Measurements from ENCODE around the gene GAGE10.
"Not testable (repeated sequence)": the region's sequence is repeated elsewhere in the genome, so short reads cannot be mapped to it uniquely, and the experiment has no call there.

GAGE10 gene

DNA sequence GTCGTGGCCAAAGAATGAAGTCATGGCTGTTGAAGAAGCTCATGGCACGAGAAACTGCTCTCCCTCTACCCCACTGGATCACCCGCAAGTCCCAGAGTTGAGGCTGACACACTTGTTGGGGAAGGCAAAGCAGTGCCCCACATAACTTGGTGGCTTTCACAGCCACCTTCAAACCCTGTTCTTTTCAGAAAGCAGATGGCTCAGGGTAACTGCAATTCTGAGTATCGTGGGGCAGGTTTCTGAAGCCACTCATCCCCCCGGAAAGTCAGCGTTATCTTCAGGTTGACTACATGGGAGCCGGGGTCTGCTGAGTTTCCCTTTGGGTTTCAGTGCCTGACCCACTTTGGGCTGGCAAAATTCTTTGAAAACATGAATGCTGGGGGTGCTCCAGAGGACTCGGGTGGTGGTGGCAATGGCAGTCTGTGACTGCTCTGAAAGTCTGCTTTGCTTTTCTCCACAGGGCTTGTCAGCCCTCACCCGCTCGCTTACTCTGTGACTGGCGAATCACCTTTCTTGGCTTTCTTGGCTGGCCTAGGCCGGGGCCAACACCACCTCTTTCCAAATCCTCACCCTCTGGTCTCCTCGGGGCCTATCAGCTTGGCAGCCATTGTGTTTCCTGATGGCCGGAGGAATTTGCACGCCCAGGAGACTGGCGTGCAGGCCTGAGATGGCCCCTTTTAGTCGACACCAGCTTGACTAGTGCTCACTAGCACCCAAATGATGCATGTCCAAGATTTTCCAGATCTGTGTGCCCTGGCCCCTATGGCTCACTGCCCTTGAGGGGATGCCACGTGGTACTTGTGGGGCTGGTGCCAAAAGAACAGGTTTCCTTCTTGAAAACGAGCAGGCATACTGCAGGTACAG, 26.5 kb upstream of the GAGE10 start:
- DNase-seq = no peak

GRCh38 chrX:49277535-49277830, 26.0 kb upstream of the GAGE10 start:
- DNase-seq = no peak

- DNase-seq = no peak
Measured at GRCh38 chrX:49278081-49278480, 25.4 kb upstream of the GAGE10 start.

DNA sequence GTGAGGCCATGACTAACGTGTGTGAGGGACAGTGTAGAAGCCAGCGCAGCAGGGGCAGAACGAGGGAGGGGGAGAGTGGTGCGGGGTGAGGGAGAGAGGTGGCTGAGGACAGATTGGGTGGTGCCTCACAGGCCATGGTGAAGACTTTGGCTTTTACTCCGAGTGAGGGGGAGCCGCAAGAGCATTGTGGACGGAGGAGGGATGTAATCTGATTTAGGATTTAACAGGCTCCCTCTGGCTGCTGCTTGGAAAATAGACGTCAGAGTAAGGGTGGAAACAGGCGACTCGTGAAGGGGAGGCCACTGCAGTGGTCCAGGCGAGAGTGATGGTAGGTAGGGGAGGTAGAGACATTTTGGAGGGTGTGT, 20.8 kb upstream of the GAGE10 start:
- no peak for DNase-seq

GRCh38 chrX:49284212-49284611, 19.2 kb upstream of the GAGE10 start:
- DNase-seq = no peak

GRCh38 chrX:49286136-49286535, 17.3 kb upstream of the GAGE10 start:
- DNase-seq = no peak

- DNase-seq = no peak
Measured at GRCh38 chrX:49286581-49286980, 16.9 kb upstream of the GAGE10 start.

GRCh38 chrX:49287665-49288064, 15.8 kb upstream of the GAGE10 start:
- no peak for DNase-seq

- DNase-seq = no peak
Measured at GRCh38 chrX:49290215-49290614, 13.2 kb upstream of the GAGE10 start.

- DNase-seq = peak; percentile 66
Measured at GRCh38 chrX:49291615-49292337, 11.7 kb upstream of the GAGE10 start.

DNA sequence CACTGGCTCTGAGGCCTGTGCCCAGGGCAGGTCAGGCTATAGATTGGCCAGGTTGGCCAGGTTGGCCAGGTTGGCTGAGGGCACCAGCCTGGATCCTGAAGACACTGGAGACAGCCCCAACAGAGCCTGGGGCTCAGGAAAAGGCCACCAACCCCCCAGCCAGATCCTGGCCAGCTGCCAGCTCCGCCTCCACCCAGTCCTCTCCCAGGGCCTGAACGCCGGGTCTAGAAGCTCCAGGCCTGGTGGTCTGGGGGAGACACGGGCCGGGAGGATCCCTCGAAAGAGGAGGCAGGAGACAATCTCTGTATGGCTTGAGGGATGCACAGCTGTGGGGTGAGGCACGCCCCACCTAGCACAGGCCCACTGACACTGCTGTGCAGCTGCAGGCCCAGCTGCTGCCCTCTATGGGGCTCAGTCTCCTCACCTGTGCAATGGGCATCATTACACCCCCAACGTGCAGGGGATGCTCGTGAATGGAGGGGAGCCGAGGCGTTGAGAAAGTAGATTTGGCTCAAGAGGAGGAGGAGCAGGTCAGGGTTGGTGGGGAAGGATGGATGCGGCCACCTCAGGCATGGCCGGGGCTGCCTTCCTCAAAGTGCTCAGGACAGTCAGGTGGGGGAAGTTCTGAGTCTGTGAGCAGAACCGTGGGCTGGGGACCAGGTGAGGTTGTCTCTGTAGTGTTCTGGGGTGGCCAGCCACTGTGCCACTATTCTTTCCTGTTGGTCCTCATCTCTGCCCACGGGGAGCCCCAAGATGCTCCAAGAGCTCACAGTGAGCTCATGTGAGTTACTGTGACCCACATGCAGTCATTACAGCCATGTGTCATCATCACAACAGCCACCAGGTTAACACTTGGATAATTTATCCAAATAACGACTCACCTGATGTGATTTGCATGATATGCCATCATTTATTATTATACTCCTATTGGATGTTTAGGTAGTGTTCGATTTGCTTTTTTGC, 10.8 kb upstream of the GAGE10 start:
- DNase-seq = no peak

DNA sequence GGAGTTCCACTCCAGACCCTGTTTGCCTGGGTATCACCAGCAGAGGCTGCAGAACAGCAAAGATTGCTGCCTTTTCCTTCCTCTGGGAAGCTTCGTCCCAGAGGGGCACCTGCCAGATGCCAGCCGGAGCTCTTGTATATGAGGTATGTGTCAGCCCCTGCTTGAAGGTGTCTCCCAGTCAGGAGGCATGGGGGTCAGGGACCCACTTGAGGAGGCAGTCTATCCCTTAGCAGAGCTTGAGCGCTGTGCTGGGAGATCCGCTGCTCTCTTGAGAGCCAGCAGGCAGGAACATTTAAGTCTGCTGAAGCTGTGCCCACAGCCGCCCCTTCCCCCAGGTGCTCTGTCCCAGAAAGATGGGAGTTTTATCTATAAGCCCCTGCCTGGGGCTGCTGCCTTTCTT, 4.2 kb upstream of the GAGE10 start:
- DNase-seq = not testable (repeated sequence)

GRCh38 chrX:49300703-49301102, 2.7 kb upstream of the GAGE10 start:
- DNase-seq = no peak

GRCh38 chrX:49307775-49308174, 4.3 kb downstream of the GAGE10 start:
- peak; percentile 47 for DNase-seq

GRCh38 chrX:49308604-49309269, 5.3 kb downstream of the GAGE10 start:
- DNase-seq = peak; percentile 9

- DNase-seq = no peak
Measured at GRCh38 chrX:49309401-49309981, 6.0 kb downstream of the GAGE10 start.

GRCh38 chrX:49310371-49310770, 6.9 kb downstream of the GAGE10 start:
- DNase-seq = no peak

DNA sequence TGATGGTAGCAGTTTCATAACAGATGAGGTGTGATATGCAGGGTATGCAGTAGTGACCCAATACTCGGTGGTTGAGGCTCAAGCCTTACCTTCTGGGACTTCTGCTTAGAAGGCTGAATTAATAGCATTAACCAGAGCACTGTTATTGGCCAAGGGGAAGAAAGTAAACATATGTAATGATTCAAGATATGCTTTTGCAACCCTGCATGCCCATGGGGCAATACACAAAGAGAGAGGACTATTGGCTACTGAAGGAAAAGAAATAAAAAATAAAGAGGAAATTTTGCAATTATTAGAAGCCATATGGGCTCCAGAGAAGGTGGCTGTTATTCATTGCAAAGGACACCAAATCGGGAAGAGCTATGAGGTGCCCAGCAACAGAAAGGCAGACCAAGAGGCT, 8.7 kb downstream of the GAGE10 start:
- DNase-seq = no peak

DNA sequence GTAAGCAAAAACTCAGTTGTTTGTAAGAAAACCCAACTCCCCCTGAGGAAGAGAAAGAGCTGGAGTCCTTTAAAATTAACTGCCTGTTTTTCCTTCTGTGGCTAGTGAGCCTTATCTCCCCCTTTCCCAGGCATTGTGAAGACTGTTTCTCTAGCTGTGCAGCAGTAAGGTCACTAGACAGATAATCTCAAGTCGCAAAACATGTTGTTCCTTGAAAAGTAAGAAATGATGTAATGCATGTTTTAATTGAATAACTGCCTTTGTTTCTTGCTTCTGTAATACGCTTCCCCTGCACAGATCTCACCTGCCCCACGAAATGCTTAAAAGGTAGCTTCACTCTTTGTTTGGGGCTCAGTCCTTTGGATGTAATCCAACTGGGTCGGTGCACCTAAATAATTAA, 12.6 kb downstream of the GAGE10 start:
- peak; percentile 43 for DNase-seq

DNA sequence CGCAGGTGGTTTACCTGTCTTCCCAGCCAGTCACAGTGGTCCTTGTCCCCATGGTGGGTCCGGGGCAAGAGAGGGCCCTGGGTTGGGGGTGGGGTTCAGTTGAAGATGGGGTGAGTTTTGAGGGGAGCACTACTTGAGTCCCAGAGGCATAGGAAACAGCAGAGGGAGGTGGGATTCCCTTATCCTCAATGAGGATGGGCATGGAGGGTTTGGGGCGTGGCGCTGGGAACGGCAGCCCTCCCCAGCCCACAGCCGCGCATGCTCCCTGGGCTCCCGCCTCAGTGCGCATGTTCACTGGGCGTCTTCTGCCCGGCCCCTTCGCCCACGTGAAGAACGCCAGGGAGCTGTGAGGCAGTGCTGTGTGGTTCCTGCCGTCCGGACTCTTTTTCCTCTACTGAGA, 18.3 kb downstream of the GAGE10 start, which contains the start of gene GAGE12J:
GAGE12J (plus strand) TSS at position 301 of the 400 bp plus-strand sequence. CDS start 1,157 bp downstream, outside the sequence.
- not testable (repeated sequence) for DNase-seq

- DNase-seq = not testable (repeated sequence)
Measured at GRCh38 chrX:49322266-49322665, 18.8 kb downstream of the GAGE10 start.

GRCh38 chrX:49323735-49324134, 20.3 kb downstream of the GAGE10 start:
- not testable (repeated sequence) for DNase-seq

Data from hematopoietic multipotent progenitor cell treated with erythropoietin and hydrocortisone succinate and interleukin-3 and kit ligand, for 8 days (in vitro differentiated cells).